ENCODE measurements around the gene HHIPL1. TPM values are rescaled to one million over a fixed set of nuclear protein-coding genes. Genes with fewer than 3 reads are reported as not detected.

The HHIPL1 gene
- polyA plus RNA-seq, 1 donor from 2014 or later = 0.24 TPM

GRCh38 chr14:99621948-99622347 is 23.0 kb upstream of the HHIPL1 start:
- Mint-ChIP-seq H3K36me3 (no peaks in the 10 kb centered on the region), H3K4me3 (no peak overlapping the region), H3K27ac (no peak overlapping the region), H3K4me1 (peaks cover 0 to 4% (median 3%) of the 10 kb centered on the region in 3 donors), H3K9me3 (no peaks in the 10 kb centered on the region), H3K27me3 (peaks cover 12% of the 10 kb centered on the region)

- H3K4me3 Mint-ChIP-seq = no peak overlapping the region
- H3K36me3 Mint-ChIP-seq = no peaks in the 10 kb centered on the region
- peaks cover 0 to 5% (median 5%) of the 10 kb centered on the region in 3 donors for H3K4me1 Mint-ChIP-seq
- H3K27ac Mint-ChIP-seq = no peak overlapping the region
- peaks cover 12% of the 10 kb centered on the region for H3K27me3 Mint-ChIP-seq
- no peaks in the 10 kb centered on the region for H3K9me3 Mint-ChIP-seq
Observed at GRCh38 chr14:99624024-99624423, 20.9 kb upstream of the HHIPL1 start.

GRCh38 chr14:99624971-99625370 is 20.0 kb upstream of the HHIPL1 start:
- H3K36me3 Mint-ChIP-seq = no peaks in the 10 kb centered on the region
- H3K4me1 Mint-ChIP-seq = peaks cover 0 to 5% (median 5%) of the 10 kb centered on the region in 3 donors
- peaks cover 10% of the 10 kb centered on the region for H3K27me3 Mint-ChIP-seq
- peak overlapping the region in 1 of 3 donors; percentile 80 for H3K27ac Mint-ChIP-seq
- no peak overlapping the region for H3K4me3 Mint-ChIP-seq
- H3K9me3 Mint-ChIP-seq = no peaks in the 10 kb centered on the region

GRCh38 chr14:99625476-99625875 is 19.5 kb upstream of the HHIPL1 start:
- peaks cover 0 to 5% (median 5%) of the 10 kb centered on the region in 3 donors for H3K4me1 Mint-ChIP-seq
- no peak overlapping the region for H3K4me3 Mint-ChIP-seq
- no peak overlapping the region for H3K27ac Mint-ChIP-seq
- H3K9me3 Mint-ChIP-seq = no peaks in the 10 kb centered on the region
- H3K27me3 Mint-ChIP-seq = peaks cover 10% of the 10 kb centered on the region
- H3K36me3 Mint-ChIP-seq = no peaks in the 10 kb centered on the region

- Mint-ChIP-seq H3K4me3 (no peak overlapping the region), H3K27me3 (peaks cover 11% of the 10 kb centered on the region), H3K4me1 (peaks cover 0 to 5% (median 5%) of the 10 kb centered on the region in 3 donors), H3K9me3 (no peaks in the 10 kb centered on the region), H3K27ac (no peak overlapping the region), H3K36me3 (no peaks in the 10 kb centered on the region)
Observed at GRCh38 chr14:99626041-99626648, 18.8 kb upstream of the HHIPL1 start.

DNA sequence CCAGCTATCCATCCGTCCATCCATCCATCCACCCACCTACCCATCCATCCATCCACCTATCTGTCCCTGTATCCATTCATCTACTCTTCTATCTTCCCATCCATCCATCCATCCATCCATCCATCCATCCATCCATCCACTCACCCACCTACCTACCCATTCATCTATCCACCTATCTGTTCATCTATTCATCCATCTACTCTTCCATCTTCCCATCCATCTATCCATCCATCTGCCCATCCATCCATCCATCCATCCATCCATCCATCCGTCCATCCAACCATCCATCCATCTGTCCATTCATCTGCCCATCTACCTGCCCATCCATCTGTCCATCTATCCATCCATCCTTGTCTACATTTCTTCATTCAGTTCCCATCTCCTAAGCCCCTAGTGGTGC is 17.8 kb upstream of the HHIPL1 start:
- Mint-ChIP-seq H3K9me3 (no peaks in the 10 kb centered on the region), H3K27me3 (peaks cover 11% of the 10 kb centered on the region), H3K27ac (no peak overlapping the region), H3K4me3 (no peak overlapping the region), H3K4me1 (peaks cover 0 to 5% (median 5%) of the 10 kb centered on the region in 3 donors), H3K36me3 (no peaks in the 10 kb centered on the region)

- no peaks in the 10 kb centered on the region for H3K36me3 Mint-ChIP-seq
- no peak overlapping the region for H3K4me3 Mint-ChIP-seq
- peaks cover 0 to 5% (median 5%) of the 10 kb centered on the region in 3 donors for H3K4me1 Mint-ChIP-seq
Observed at GRCh38 chr14:99627510-99628381, 17.2 kb upstream of the HHIPL1 start.

DNA sequence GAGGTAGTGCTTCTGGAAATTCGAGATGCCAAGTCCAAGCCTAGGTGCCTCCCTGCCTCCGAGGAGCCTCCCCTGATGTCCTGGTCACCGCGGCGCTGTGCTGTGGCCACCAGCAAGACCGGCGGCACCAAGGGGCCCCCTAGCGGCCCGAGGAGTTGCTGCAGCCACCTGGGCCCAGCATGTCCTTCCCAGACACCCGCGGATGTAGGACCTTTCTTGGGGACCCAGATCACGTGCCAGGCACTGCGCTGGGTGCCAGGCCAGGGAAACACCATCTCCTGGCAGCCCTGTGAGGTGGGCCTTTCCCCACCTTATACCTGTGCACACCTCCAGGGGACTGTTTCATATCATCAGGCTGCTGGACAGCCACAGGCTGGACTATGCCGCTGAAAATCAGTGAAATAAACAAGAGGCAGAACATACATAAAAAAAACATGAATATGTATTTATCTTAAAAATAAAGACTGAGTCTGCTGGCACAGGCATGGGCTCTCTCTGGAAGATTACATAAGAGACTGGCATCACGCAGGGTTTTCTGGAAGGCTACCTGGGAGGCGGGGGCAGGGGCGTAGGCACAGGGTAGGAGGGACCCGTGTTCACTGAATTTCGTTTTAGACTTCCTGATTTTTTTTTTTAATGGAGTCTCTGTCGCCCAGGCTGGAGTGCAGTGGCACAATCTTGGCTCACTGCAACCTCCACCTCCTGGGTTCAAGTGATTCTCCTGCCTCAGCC is 15.9 kb upstream of the HHIPL1 start:
- Mint-ChIP-seq H3K9me3 (no peaks in the 10 kb centered on the region), H3K27me3 (peaks cover 11% of the 10 kb centered on the region), H3K4me1 (peaks cover 0 to 5% (median 5%) of the 10 kb centered on the region in 3 donors), H3K27ac (no peak overlapping the region), H3K36me3 (no peaks in the 10 kb centered on the region), H3K4me3 (no peak overlapping the region)

More at GRCh38 chr14:99627510-99628381, 17.2 kb upstream of the HHIPL1 start:
- Mint-ChIP-seq H3K9me3 (no peaks in the 10 kb centered on the region), H3K27ac (no peak overlapping the region), H3K27me3 (peaks cover 11% of the 10 kb centered on the region)

- H3K9me3 Mint-ChIP-seq = no peaks in the 10 kb centered on the region
- no peak overlapping the region for H3K4me3 Mint-ChIP-seq
- H3K36me3 Mint-ChIP-seq = no peaks in the 10 kb centered on the region
- no peak overlapping the region for H3K27ac Mint-ChIP-seq
- H3K27me3 Mint-ChIP-seq = peaks cover 13% of the 10 kb centered on the region
- H3K4me1 Mint-ChIP-seq = peaks cover 0 to 4% (median 2%) of the 10 kb centered on the region in 3 donors
Observed at GRCh38 chr14:99630202-99630601, 14.7 kb upstream of the HHIPL1 start.

GRCh38 chr14:99632410-99633035 is 12.4 kb upstream of the HHIPL1 start:
- Mint-ChIP-seq H3K27me3 (peaks cover 9% of the 10 kb centered on the region), H3K27ac (peak overlapping the region in 1 of 3 donors; percentile 53), H3K9me3 (no peaks in the 10 kb centered on the region), H3K4me3 (no peak overlapping the region), H3K36me3 (peaks cover 2% of the 10 kb centered on the region), H3K4me1 (peaks cover 0 to 2% (median under 1%) of the 10 kb centered on the region in 3 donors)

DNA sequence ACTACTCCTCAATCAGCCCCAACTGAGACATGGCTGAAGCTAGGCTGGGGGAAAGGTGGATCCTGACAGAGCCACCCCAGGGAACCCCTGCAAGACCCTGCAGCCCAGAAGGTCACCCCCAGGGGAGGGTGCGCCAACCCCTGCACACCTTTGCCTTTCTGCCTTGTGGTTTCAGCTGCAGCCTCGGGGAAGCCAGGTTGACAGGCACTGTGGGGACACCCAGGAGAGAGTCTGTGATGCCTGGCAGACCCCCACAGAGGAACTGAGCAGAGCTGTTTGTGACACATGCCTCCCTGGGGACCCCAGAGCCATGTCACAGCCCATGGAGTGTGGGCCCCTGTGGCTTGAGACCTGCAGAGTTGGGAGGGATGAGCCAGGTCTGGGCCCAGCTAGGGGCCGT is 11.8 kb upstream of the HHIPL1 start:
- no peak overlapping the region for H3K27ac Mint-ChIP-seq
- no peaks in the 10 kb centered on the region for H3K9me3 Mint-ChIP-seq

GRCh38 chr14:99633918-99634317 is 11.0 kb upstream of the HHIPL1 start:
- H3K4me3 Mint-ChIP-seq = no peak overlapping the region
- peaks cover 0 to 2% (median 2%) of the 10 kb centered on the region in 3 donors for H3K4me1 Mint-ChIP-seq
- H3K27me3 Mint-ChIP-seq = peaks cover 9% of the 10 kb centered on the region
- H3K27ac Mint-ChIP-seq = no peak overlapping the region
- no peaks in the 10 kb centered on the region for H3K9me3 Mint-ChIP-seq
- H3K36me3 Mint-ChIP-seq = peaks cover 2% of the 10 kb centered on the region

More for the DNA sequence above, 11.8 kb upstream of the HHIPL1 start:
- Mint-ChIP-seq H3K27me3 (peaks cover 9% of the 10 kb centered on the region), H3K4me1 (peaks cover 0 to 2% (median 2%) of the 10 kb centered on the region in 3 donors), H3K36me3 (peaks cover 2% of the 10 kb centered on the region), H3K4me3 (no peak overlapping the region)

GRCh38 chr14:99634443-99634842 is 10.5 kb upstream of the HHIPL1 start:
- H3K4me1 Mint-ChIP-seq = peaks cover 0 to 2% (median 0%) of the 10 kb centered on the region in 3 donors
- H3K27ac Mint-ChIP-seq = no peak overlapping the region
- H3K36me3 Mint-ChIP-seq = peaks cover 2% of the 10 kb centered on the region

GRCh38 chr14:99635116-99635515 is 9.8 kb upstream of the HHIPL1 start:
- H3K9me3 Mint-ChIP-seq = no peaks in the 10 kb centered on the region
- no peak overlapping the region for H3K27ac Mint-ChIP-seq
- no peak overlapping the region for H3K4me3 Mint-ChIP-seq
- H3K36me3 Mint-ChIP-seq = peaks cover 2% of the 10 kb centered on the region
- peaks cover 0 to 2% (median 0%) of the 10 kb centered on the region in 3 donors for H3K4me1 Mint-ChIP-seq
- H3K27me3 Mint-ChIP-seq = peaks cover 9% of the 10 kb centered on the region

More at GRCh38 chr14:99634443-99634842, 10.5 kb upstream of the HHIPL1 start:
- Mint-ChIP-seq H3K9me3 (no peaks in the 10 kb centered on the region), H3K4me3 (no peak overlapping the region), H3K27me3 (peaks cover 9% of the 10 kb centered on the region)
